AG10803 (cell line): ENCODE data around the gene THRAP3.

Experiments used
- DNase-seq: peaks from one replicate; pipeline ENCODE4 v3.0.0; 2010; ENCODE audit warnings: low read depth
- H3K4me3 ChIP-seq: 2 replicates; pipeline ENCODE4 v1.5.1; 2011; ENCODE audit warnings: mild to moderate bottlenecking, low read length, control low read depth
- TF ChIP-seq, protein P1 (sequence below): conservative IDR thresholded peaks from 2 replicates; pipeline ENCODE4 v1.5.1; 2011; ENCODE audit warnings: mild to moderate bottlenecking, low read length, control low read depth, inconsistent platforms

Gene THRAP3, protein sequence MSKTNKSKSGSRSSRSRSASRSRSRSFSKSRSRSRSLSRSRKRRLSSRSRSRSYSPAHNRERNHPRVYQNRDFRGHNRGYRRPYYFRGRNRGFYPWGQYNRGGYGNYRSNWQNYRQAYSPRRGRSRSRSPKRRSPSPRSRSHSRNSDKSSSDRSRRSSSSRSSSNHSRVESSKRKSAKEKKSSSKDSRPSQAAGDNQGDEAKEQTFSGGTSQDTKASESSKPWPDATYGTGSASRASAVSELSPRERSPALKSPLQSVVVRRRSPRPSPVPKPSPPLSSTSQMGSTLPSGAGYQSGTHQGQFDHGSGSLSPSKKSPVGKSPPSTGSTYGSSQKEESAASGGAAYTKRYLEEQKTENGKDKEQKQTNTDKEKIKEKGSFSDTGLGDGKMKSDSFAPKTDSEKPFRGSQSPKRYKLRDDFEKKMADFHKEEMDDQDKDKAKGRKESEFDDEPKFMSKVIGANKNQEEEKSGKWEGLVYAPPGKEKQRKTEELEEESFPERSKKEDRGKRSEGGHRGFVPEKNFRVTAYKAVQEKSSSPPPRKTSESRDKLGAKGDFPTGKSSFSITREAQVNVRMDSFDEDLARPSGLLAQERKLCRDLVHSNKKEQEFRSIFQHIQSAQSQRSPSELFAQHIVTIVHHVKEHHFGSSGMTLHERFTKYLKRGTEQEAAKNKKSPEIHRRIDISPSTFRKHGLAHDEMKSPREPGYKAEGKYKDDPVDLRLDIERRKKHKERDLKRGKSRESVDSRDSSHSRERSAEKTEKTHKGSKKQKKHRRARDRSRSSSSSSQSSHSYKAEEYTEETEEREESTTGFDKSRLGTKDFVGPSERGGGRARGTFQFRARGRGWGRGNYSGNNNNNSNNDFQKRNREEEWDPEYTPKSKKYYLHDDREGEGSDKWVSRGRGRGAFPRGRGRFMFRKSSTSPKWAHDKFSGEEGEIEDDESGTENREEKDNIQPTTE

DNA sequence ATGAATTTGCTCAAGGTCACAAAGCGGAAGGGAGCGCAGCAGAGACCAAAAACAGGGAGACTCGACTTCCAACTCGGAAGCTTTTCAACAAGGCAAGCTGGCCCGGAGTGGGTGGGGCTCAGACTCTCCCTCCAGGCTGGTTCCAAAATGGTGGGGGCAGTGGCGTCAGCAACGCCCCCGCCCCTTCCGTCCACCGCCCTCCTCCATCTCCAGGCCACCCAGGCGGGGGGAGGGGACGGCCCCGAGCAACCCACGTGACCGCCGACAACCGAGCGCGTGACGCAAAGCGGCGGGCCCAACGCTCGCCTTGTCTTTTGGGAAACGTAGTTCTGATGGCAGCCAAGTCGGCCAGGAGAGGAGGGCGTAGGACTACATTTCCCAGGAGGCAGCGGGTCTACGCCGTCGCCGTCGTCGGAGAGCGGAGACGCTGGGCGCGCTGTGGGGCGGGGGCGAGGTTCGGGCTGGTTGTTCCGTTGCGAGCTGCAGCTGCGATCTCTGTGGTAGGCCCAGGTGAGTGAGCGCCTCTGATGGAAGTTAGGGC is at the start of gene THRAP3:
TSS of gene THRAP3 (plus strand) at position 448 of the 541 bp plus-strand sequence. CDS start 58,121 bp downstream, outside the sequence.
- peak; percentile 99 for DNase-seq
- peak within 1 kb of the TSS; percentile 84 for H3K4me3 ChIP-seq
- TF ChIP-seq, protein P1, sequence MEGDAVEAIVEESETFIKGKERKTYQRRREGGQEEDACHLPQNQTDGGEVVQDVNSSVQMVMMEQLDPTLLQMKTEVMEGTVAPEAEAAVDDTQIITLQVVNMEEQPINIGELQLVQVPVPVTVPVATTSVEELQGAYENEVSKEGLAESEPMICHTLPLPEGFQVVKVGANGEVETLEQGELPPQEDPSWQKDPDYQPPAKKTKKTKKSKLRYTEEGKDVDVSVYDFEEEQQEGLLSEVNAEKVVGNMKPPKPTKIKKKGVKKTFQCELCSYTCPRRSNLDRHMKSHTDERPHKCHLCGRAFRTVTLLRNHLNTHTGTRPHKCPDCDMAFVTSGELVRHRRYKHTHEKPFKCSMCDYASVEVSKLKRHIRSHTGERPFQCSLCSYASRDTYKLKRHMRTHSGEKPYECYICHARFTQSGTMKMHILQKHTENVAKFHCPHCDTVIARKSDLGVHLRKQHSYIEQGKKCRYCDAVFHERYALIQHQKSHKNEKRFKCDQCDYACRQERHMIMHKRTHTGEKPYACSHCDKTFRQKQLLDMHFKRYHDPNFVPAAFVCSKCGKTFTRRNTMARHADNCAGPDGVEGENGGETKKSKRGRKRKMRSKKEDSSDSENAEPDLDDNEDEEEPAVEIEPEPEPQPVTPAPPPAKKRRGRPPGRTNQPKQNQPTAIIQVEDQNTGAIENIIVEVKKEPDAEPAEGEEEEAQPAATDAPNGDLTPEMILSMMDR, result no peak

GRCh38 chr1:36174713-36175112 is 49.5 kb upstream of the THRAP3 start:
- DNase-seq, result no peak
- TF ChIP-seq, protein P1, result no peak
- H3K4me3 ChIP-seq, result no peak overlapping the region

- peak; percentile 48 for DNase-seq
- no peak overlapping the region for H3K4me3 ChIP-seq
- TF ChIP-seq, protein P1, result no peak
Observed at GRCh38 chr1:36175137-36176095, 48.8 kb upstream of the THRAP3 start.

DNA sequence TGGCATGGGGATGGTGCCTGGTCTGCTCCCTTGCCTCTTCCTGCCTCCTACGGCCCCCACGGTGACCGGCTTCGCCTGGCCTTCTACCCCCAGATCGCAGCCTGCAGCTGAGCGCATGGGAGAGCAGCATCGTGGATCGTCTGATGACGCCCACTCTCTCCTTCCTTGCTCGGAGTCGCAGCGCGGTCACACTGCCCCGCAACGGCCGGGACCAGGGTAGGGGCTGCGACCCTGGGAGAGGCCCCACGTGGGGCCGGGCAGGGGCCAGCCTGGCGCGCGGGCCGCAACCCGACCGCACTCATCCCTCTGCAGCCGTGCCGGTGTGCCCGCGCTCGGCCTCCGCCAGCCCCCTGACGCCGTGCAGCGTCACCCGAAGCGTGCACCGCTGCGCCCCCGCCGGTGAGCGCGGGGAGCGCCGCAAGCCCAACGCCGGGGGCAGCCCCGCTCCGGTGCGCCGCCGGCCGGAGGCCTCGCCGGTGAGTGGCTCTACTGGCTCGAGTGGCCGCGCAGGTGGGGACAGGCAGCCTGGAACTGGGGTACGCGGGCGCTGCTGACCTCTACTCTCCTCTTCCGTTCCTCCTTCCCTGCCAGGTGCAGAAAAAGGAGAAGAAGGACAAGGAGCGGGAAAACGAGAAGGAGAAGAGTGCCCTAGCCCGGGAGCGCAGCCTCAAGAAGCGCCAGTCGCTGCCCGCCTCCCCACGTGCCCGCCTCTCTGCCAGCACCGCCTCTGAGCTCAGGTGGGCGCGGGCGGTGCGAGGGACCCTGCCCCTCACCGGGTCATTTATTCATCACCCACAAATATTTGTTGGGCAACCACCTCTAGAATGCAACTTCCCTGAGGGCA is 47.9 kb upstream of the THRAP3 start:
- H3K4me3 ChIP-seq, result no peak overlapping the region
- TF ChIP-seq, protein P1, result no peak
- no peak for DNase-seq

- H3K4me3 ChIP-seq, result no peak overlapping the region
- TF ChIP-seq, protein P1, result no peak
- DNase-seq, result no peak
Observed at GRCh38 chr1:36177589-36178431, 46.4 kb upstream of the THRAP3 start.
